ENCODE data around the gene MORN1.

MORN1 gene

DNA sequence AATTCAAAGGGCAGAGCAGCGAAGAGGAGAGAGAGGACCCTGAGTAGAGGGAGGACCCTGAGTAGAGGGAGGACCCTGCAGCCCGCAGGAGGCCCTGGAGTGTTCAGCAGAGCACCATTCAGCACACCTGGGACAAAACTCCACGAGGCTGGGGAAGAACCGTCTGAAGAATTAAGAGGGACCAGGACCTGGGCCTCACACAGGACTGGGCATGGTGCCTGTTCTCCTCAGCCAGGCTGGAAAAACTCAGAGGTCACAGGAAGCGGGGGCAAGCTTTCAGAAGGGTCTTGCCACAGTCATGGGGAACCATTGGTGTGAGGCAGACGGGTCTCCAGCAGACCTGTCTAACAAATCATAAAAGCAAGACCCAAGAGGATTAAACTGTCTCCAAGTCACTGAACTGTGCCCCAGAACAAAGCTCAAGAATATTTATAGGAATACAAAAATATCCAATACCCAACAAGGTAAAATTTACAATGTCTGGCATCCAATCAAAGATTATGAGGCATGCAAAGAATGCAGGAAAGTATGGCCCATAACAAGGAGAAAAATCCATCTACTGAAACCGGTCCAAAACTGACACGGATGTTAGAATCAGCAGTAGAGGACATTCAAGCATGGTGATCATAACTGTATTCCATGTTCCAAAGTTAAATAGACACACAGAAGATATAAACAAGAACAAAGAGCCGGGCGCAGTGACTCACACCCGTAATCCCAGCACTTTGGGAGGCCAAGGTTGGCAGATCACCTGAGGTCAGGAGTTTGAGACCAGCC lies 30.6 kb downstream of the MORN1 start:
- DNase-seq (ENCODE audit: low read depth): peak; percentile 17
- TF ChIP-seq, protein P1, sequence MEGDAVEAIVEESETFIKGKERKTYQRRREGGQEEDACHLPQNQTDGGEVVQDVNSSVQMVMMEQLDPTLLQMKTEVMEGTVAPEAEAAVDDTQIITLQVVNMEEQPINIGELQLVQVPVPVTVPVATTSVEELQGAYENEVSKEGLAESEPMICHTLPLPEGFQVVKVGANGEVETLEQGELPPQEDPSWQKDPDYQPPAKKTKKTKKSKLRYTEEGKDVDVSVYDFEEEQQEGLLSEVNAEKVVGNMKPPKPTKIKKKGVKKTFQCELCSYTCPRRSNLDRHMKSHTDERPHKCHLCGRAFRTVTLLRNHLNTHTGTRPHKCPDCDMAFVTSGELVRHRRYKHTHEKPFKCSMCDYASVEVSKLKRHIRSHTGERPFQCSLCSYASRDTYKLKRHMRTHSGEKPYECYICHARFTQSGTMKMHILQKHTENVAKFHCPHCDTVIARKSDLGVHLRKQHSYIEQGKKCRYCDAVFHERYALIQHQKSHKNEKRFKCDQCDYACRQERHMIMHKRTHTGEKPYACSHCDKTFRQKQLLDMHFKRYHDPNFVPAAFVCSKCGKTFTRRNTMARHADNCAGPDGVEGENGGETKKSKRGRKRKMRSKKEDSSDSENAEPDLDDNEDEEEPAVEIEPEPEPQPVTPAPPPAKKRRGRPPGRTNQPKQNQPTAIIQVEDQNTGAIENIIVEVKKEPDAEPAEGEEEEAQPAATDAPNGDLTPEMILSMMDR (IDR thresholded peaks at IDR 0.05; ENCODE audit: low read length, missing control alignments): no peak

DNA sequence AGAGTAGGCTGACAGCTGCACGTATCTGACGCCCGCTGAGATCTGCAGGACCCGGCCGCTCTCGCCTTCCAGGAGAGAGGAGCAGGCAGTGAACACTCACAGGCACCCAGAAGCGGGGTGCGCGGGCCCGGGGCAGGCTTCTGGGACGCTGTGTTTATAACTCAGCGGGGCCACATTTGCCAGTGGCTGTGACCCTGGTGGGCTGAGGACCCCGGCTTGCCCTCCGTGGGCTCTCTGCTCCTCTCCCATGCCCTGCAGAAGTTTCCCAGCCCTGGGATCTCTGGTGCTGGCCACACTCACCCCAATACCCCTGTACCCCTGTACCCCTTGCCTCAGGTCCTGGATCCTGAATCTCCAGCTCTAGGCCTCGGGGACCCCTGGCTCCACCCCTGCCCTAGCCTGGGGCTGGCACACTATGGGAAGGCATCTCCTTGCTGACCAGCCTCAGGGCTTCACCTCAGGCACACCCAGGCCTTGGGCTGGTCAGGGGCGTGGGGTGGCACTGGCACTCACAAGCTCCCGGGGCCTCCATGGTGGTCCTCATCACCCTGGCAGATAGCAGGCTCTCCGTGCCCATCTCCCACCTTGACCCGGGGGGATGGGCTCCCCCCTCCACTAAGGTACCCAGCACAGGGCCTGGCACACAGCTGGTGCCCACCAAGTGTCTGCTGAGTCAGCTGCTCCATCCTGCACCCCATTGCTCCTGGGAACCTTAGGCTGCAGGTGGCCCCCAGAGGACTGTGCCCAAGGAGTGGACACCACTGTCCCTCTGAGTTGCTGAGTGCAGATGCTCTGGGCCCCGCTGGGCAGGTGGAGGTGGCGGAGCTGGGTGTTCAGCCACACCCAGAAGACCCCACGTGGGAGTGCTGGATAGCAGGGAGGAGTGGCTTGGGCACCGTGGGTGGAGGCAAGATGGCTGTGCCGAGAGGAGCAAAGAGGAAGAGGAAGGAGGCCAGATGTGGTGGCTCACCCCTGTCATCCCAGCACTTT lies 32.4 kb downstream of the MORN1 start:
- TF ChIP-seq, protein P1 (IDR thresholded peaks at IDR 0.05; ENCODE audit: low read length, missing control alignments): no peak
- DNase-seq (ENCODE audit: low read depth): no peak
- no peak overlapping the region for H3K4me3 ChIP-seq (replicated peaks; ENCODE audit: low read depth, low read length)

More for the DNA sequence above, 30.6 kb downstream of the MORN1 start:
- H3K4me3 ChIP-seq (replicated peaks; ENCODE audit: low read depth, low read length): no peak overlapping the region

DNA sequence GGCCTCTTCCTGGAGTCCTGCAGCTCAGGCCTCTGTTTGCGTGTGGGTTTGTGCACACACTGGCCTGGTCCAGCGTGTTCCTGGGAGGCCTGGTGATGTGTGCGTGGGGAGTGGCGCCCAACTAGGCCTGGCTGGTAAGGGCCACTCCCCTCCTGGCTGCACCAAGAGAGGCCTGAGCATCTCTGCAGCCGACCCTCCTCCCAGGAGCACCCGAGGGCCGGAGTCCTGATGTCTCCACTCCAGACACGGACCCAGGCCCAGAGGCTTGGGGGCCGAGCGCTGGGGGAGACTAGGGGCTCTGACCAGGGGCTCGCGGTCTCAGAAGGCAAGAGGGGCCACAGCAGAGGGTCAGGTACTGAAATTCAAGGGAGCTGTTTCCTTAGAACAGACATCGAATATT lies 33.3 kb downstream of the MORN1 start:
- H3K4me3 ChIP-seq (replicated peaks; ENCODE audit: low read depth, low read length): no peak overlapping the region
- no peak for DNase-seq (ENCODE audit: low read depth)
- TF ChIP-seq, protein P1 (IDR thresholded peaks at IDR 0.05; ENCODE audit: low read length, missing control alignments): no peak

DNA sequence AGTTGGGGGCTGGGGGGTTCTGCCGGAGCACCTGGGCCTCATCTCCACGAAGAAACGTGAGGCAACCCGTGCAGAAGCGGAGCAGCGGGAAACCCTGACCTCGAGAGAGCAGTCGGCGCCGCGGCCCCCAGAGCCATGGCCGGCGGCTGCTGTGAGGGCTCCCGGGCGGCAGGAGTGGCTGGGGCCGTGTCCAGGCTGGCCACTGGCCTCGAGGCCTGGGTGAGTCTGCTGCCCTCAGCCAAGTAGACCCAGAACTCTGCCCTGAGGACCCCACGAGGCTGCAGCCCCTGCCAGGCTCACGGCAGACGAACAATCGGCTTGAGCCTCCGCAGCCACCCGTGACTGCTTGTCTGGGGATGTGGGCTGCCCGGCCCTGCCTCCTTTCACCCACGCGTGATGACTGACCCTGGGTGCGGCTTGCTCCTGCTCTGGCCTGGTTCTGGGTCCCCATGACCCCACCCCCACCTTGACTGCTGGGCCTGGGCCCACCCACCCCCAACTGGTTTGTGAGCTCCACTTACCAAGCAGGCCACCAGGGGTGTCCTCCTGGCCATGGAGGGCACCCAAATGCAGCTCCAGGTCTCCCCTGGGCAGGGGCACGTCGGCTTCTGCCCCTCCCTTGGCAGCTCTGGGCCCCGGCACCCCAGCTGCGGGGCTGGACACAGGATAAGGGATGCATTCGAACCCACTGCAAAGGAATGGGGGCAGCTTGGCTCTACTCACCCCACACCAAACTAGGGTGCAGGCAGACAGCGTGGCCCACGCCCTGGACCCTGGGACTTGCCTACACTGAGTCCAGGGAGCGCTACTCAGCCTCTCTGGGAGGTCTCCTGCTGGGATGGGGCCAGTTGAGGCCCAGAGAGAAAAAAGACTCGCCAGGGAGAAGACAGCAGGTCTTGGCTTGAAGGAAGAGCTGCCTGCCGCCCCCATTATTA lies 34.2 kb downstream of the MORN1 start:
- no peak for DNase-seq (ENCODE audit: low read depth)
- TF ChIP-seq, protein P1 (IDR thresholded peaks at IDR 0.05; ENCODE audit: low read length, missing control alignments): no peak
- H3K4me3 ChIP-seq (replicated peaks; ENCODE audit: low read depth, low read length): no peak overlapping the region

DNA sequence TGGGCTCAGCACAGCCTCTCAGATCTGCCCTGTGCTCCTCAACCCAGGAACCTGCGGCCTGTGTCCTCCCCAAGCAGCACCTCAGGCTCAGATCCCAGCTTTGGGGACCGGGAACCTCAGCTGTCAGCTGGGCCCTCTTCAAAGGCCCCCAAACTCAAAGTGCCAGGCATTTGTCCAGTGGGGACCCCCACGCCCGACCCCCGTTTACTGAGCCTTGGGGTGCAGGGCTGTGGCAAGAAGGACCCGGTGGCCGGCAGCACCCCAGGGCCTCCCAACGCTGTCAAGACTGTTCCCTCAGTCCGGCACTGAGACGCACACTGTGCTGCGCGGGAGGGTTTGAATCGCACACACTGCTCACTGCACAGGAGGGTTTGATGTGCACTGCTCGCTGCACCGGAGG lies 35.0 kb downstream of the MORN1 start:
- TF ChIP-seq, protein P1 (IDR thresholded peaks at IDR 0.05; ENCODE audit: low read length, missing control alignments): no peak
- H3K4me3 ChIP-seq (replicated peaks; ENCODE audit: low read depth, low read length): no peak overlapping the region
- no peak for DNase-seq (ENCODE audit: low read depth)
